Mononuclear cell (primary cell): ENCODE measurements around the gene SBF2. TPM values are rescaled to one million over a fixed set of nuclear protein-coding genes. Genes with fewer than 3 reads are reported as not detected.
"Not testable (repeated sequence)": the region's sequence is repeated elsewhere in the genome, so short reads cannot be mapped to it uniquely, and the experiment has no call there.

Experiments used
- H3K27me3 ChIP-seq: 2 replicates; pipeline ENCODE4 v1.6.0; 2011; ENCODE audit warnings: low read length, control low read depth; ENCODE audit not compliant: insufficient read depth
- H3K4me1 ChIP-seq: 2 replicates; pipeline ENCODE4 v1.5.1; 2011; ENCODE audit warnings: mild to moderate bottlenecking, low read length, control low read depth; ENCODE audit not compliant: insufficient read depth
- H3K4me3 ChIP-seq: 2 replicates; pipeline ENCODE4 v1.5.1; 2011; ENCODE audit warnings: mild to moderate bottlenecking, low read length, moderate library complexity
- H3K9me3 ChIP-seq: 2 replicates; pipeline ENCODE4 v1.5.1; 2011; ENCODE audit warnings: low read depth, mild to moderate bottlenecking, control low read depth, low read length
- total RNA-seq: library from RNA; depleted of rRNA; stranded (reverse); fragments of >200 nt; gene quantifications from one replicate; pipeline ENCODE4 v1.2.3, GENCODE V29; 2012

Gene SBF2
- total RNA-seq, 1 donor = 35.1 TPM

DNA sequence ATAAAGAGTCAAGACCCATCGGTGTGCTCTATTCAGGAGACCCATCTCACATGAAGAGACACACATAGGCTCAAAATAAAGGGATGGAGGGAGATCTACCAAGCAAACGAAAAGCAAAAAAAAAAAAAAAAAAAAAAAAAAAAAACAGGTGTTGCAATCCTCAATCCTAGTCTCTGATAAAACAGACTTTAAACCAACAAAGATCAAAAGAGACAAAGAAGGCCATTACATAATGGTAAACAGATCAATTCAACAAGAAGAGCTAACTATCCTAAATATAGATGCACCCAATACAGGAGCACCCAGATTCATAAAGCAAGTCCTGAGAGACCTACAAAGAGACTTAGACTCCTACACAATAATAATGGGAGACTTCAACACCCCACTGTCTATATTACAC, 361.2 kb downstream of the SBF2 start:
- not testable (repeated sequence) for H3K9me3 ChIP-seq, H3K4me1 ChIP-seq, H3K27me3 ChIP-seq, H3K4me3 ChIP-seq

DNA sequence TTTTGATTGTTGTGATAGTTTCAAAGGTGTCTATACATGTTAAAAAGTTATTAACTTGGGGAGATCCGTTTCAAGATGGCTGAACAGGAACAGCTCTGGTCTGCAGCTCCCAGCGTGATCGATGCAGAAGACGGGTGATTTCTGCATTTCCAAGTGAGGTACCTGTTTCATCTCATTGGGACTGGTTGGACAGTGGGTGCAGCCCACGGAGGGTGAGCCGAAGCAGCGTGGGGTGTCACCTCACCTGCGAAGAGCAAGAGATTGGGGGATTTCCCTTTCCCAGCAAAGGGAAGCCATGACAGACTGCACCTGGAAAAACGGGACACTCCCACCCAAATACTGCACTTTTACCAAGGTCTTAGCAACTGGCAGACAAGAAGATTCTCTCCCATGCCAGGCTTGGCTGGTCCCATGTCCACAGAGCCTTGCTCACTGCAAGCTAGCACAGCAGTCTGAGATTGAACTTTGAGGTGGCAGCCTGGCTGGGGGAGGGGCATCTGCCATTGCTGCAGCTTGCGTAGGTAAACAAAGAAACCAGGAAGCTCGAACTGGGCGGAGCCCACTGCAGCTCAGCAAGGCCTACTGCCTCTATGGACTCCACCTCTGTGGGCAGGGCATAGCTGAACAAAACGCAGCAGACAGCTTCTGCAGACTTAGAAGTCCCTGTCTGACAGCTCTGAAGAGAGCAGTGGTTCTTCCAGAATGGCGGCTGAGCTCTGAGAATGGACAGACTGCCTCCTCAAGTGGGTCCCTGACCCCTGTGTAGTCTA, 363.3 kb downstream of the SBF2 start:
- not testable (repeated sequence) for H3K4me3 ChIP-seq, H3K27me3 ChIP-seq, H3K4me1 ChIP-seq, H3K9me3 ChIP-seq

DNA sequence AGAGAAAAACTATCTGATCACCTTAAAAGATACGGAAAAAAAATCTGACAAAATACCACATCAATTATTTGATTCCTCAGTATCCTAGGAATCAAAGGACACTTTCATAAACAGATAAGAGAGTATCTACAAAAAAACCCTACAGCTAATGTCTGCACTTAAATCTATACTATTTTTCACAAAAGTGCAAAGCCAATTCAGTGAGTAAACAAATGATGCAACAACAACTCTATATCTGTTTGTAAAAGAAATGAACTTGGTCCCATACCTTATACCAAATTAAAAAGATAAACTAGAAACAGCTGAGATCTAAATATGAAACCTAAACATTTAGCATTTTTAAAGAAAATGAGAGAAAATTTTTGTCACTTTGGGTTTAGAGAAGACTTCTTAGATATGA, 366.3 kb downstream of the SBF2 start:
- Histone ChIP-seq H3K9me3 (no peaks in the 10 kb centered on the region), H3K4me1 (no peaks in the 10 kb centered on the region), H3K27me3 (no peaks in the 10 kb centered on the region), H3K4me3 (no peak overlapping the region)

DNA sequence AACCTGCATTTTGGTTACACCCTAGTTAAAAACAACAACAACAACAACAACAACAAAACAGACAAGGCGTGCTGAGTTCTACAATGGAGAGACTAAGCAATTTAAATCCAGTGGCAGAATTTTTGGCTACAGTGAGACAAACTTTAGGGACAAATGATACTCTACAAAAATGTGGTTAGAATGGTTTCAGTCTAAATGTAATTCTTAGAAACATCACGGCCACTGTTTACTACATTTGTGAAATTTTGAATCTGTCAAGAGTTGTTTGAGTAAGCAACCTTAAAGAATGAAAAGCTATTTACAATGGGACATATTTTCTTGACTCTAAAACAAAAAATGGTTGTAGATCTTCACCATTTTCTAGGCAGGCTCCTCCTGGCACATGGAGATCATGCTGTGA, 370.7 kb downstream of the SBF2 start:
- no peaks in the 10 kb centered on the region for H3K4me1 ChIP-seq
- H3K9me3 ChIP-seq = no peaks in the 10 kb centered on the region
- no peaks in the 10 kb centered on the region for H3K27me3 ChIP-seq
- no peak overlapping the region for H3K4me3 ChIP-seq

DNA sequence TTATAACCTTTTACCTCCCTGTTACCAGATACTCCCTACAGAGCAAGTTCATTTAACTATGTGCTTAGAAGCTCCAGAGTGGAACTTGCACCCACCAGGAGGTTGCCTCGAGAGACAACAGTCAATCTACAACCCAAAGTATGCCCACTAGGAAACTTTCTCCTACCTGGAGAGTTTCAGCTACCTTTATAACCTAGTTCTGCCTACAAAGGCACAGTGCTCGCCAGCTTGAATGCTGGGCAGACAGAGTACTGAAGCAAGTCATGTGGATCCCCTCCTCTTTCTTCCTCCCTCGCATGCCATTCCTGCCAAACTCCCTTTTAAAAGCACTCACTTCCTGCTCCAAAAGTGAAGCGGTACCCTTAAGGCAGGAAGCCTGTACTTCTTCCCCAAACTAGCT, 371.2 kb downstream of the SBF2 start:
- no peaks in the 10 kb centered on the region for H3K27me3 ChIP-seq
- no peak overlapping the region for H3K4me3 ChIP-seq
- no peaks in the 10 kb centered on the region for H3K4me1 ChIP-seq
- H3K9me3 ChIP-seq = no peaks in the 10 kb centered on the region

DNA sequence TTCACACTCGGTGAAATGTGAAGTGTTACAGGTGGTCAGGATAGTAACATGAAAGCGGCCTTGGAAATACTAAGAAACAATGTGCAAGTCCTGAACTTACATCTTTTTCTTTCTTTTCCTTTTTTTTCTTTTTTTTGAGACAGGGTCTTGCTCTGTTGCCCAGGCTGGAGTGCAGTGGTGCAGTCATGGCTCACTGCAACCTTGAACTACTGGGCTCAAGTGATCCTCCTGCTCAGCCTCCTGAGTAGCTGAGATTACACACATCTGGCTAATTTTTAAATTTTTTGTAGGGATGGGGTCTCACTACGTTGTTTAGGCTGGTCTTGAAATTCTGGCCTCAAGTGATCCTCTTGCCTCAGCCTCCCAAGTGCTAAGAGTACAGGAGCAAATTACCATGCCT, 377.5 kb downstream of the SBF2 start:
- H3K9me3 ChIP-seq = no peaks in the 10 kb centered on the region
- H3K4me3 ChIP-seq = no peak overlapping the region
- no peaks in the 10 kb centered on the region for H3K27me3 ChIP-seq
- H3K4me1 ChIP-seq = no peaks in the 10 kb centered on the region

DNA sequence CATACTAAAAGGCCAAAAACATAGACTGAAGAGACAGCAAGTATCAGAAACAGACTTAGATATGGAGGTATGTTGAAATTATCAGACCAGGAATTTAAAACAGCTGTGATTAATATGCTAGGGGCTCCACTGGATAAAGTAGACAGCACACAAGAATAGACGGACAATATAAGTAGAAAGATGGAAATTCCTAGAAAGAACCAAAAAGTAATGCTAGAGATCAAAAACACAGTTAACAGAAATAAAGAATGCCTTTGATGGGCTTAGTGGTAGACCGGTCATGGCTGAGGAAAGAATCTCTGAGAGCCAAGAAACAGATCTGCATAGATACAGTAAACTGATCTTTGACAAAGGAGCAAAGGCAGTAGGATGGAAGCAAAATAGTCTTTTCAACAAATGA, 380.0 kb downstream of the SBF2 start:
- H3K9me3 ChIP-seq = no peaks in the 10 kb centered on the region
- H3K4me3 ChIP-seq = no peak overlapping the region

DNA sequence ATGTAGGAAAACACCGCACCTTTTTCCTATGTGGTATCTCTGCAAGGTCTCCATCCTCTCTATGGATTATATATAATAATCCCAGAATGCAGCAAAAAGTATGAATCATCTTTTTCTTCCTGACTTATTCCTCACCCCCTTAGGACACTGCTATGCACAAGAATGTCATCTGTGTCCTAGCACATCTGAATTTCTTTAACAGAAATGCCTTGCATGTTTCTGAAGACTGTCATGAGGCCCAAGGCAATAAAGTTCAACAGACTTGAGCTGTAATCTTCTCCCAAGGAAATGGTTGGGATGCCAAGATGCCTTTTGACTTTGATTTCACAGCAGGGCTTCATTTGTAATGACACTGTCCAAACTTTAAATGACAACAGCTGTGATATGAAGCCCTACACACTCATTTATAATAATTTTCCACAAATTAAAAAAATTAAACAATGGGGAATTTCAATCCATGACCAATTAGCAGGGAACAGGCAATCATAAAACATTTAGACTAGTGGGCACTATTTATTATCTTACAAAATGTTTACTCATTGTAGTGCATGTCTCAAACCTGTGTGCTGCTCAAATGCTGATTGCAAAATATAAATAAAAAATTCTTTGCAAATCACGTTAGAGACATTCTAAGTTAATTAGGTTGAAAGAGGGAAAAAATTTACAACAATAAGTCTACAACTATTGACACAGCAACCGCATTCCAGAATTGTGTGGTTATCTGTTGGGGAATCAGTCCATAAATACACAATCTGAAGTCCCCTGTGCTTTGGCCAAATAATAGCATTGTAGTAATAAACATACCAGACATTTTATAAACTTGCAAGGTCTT, 387.8 kb downstream of the SBF2 start:
- Histone ChIP-seq H3K27me3 (no peaks in the 10 kb centered on the region), H3K4me1 (no peaks in the 10 kb centered on the region)

More for the DNA sequence above, 380.0 kb downstream of the SBF2 start:
- Histone ChIP-seq H3K27me3 (no peaks in the 10 kb centered on the region), H3K4me1 (no peaks in the 10 kb centered on the region)

DNA sequence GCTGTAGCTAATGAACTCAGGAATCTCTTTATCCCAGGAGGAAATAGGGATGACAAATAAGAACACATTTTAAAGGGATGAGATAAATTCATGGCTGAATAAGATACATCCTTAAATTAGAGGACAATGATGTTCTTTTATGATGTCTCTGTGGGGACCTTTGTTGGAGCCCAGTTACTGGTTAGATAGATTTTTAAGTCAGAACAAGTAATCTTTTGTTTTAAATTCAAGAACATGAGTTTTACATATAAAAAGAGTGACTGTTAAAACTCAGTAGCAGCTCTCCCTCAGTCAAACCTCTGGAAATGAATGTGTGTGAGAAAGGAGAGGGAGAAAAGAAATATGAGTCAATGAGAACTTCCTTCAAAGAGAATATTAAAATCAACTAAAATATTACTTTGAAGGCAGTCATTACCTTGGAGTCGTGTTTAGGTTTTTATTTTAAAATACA, 388.5 kb downstream of the SBF2 start:
- H3K4me1 ChIP-seq = no peaks in the 10 kb centered on the region
- no peaks in the 10 kb centered on the region for H3K9me3 ChIP-seq
- H3K27me3 ChIP-seq = no peaks in the 10 kb centered on the region
- H3K4me3 ChIP-seq = no peak overlapping the region

More for the DNA sequence above, 387.8 kb downstream of the SBF2 start:
- Histone ChIP-seq H3K9me3 (no peaks in the 10 kb centered on the region), H3K4me3 (no peak overlapping the region)

DNA sequence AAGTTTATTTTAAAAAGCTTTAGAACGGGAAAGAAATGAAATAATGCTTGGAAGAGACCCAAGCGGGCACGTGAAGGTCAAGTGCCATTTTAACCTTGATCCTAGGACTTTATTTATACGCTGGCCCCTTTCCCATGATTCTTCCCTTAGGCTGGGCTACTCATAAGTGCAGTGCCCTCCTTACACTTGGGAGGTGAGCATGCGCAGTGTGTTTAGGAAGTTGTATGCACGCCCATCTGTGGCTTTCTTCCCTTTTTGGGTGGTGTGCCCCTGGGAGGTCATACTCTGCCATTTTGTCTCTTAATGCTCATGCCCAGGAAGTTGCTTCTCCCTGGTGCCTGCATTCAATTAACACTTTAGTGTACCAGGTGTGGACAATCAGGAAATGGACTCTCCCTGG, 390.4 kb downstream of the SBF2 start:
- Histone ChIP-seq H3K27me3 (no peaks in the 10 kb centered on the region), H3K9me3 (no peaks in the 10 kb centered on the region), H3K4me1 (peaks cover 8% of the 10 kb centered on the region), H3K4me3 (no peak overlapping the region)

DNA sequence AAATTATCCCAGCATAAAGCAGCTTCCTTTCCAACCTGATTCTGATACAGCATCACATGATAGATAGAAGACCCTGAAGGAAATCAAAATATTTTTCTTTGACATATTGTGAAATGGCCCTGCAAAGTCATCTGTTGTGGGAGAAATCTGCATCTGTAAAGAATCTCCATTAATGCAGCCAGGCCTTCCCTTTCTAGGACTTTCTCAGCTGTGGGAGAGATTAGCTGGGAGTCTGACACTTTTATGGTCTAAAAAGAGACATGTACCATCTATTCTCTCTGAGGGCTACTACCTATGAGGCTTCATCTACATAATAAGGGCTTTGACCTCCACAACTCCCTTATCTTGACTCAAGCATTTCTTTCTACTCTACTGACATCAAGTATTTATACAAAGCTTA, 392.1 kb downstream of the SBF2 start:
- Histone ChIP-seq H3K4me1 (peaks cover 8% of the 10 kb centered on the region), H3K9me3 (no peaks in the 10 kb centered on the region)

DNA sequence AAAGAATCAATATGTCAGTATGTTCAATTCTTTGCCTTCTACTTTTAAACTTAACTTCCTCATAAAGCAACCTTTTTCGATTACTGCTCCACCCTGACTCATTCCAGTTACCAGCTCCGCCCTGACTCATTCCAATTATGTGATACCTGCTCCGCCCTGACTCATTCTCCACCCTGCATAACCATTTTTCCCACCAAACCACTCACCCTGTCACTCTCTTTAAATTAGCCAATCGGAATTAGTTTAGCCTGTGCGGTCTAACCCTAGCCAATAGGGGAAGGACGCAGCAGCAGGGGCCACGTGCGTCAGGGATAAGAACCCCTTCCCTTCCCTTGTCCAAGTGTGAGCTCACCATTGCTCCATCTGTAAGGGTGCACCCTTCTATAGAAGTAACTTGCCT, 393.8 kb downstream of the SBF2 start:
- not testable (repeated sequence) for H3K4me3 ChIP-seq, H3K9me3 ChIP-seq, H3K4me1 ChIP-seq, H3K27me3 ChIP-seq

More for the DNA sequence above, 392.1 kb downstream of the SBF2 start:
- Histone ChIP-seq H3K4me3 (no peak overlapping the region), H3K27me3 (no peaks in the 10 kb centered on the region)

DNA sequence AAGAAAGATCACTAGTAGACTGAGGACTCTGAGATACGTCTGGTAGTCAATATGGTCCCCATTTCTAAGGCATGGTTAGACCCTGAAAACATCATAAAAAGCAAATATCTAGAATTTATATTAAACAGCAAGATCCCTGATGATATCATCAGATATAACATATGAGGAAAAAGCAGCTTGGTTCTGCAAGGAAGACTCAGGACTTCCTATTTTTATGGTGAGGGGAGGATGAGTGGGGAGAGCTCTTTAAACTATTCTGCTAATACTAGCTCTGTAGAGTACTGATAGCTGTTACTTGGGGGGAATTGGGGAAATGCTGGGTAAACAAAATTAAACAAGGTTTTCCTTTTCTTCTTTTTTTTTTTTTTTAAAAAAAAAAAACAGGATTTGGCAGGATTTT, 394.3 kb downstream of the SBF2 start:
- Histone ChIP-seq H3K4me1 (peaks cover 8% of the 10 kb centered on the region), H3K4me3 (no peak overlapping the region), H3K9me3 (no peaks in the 10 kb centered on the region), H3K27me3 (no peaks in the 10 kb centered on the region)

DNA sequence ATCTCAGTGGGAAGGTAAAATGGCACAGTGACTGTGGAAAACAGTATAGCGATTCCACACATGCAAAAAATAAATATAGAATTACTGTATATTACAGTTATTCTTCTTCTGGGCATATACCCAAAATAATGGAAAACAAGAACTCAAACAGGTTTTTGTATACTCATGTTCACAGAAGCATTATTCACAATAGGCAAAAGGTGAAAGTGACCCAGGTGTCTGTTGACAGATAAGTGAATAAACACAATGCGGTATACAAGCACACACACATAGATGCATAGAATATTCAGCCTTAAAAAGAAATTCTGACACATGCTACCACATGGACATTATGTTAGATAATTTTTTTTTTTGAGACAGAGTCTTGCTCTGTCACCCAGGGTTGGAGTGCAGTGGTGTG, 397.1 kb downstream of the SBF2 start:
- Histone ChIP-seq H3K4me3 (no peak overlapping the region), H3K9me3 (no peaks in the 10 kb centered on the region), H3K27me3 (no peaks in the 10 kb centered on the region), H3K4me1 (peaks cover 8% of the 10 kb centered on the region)

DNA sequence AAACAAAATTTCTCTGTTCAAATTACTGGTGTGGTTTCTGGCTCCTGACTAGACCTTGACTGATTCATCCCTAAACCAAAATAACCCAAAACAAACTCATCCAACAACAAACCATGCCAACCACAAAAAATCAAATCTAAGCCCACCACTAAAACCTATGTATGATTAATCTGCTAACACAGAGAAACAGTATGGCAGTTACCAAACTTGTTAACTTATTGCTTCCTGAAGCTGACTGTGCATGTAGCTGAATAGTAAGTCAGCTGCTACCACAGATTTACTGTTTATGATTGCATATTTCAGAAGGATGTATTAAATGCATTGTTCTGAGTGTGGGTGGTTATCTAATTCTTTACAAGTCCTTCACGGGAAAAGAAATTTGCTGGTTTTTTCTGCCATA, 399.0 kb downstream of the SBF2 start:
- Histone ChIP-seq H3K4me3 (no peak overlapping the region), H3K9me3 (no peaks in the 10 kb centered on the region), H3K27me3 (no peaks in the 10 kb centered on the region), H3K4me1 (peaks cover 8% of the 10 kb centered on the region)

DNA sequence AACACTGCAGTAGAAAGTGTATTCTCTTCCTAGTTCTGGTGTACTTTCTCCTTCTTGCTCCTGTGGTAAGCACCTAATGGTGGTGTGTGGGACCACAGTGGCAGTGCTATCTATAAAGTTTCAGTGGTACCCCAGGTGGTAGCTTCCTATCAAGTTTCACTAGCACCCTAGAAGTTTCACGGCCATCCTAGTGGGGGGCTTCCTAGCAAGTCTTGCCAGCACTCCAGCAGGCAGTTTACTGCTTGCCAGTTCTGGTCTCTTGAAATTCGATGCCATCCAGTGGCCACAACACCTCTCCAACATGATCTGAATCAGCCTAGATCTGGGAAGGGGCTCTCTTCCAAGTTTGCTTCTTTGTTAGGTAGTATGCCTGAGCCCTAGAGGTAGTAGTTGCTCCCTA, 400.5 kb downstream of the SBF2 start:
- no peaks in the 10 kb centered on the region for H3K9me3 ChIP-seq
- no peak overlapping the region for H3K4me3 ChIP-seq
- H3K27me3 ChIP-seq = no peaks in the 10 kb centered on the region

More for the DNA sequence above, 400.5 kb downstream of the SBF2 start:
- H3K4me1 ChIP-seq = no peaks in the 10 kb centered on the region
